NCI-H2107 (cell line): Measurements from ENCODE around the gene AGBL5.
"Not testable (repeated sequence)": the region's sequence is repeated elsewhere in the genome, so short reads cannot be mapped to it uniquely, and the experiment has no call there.

Source experiments
- DNase-seq: peaks from one replicate; lab custom pipeline; 2025; lab: John Stamatoyannopoulos, UW

Gene AGBL5

DNA sequence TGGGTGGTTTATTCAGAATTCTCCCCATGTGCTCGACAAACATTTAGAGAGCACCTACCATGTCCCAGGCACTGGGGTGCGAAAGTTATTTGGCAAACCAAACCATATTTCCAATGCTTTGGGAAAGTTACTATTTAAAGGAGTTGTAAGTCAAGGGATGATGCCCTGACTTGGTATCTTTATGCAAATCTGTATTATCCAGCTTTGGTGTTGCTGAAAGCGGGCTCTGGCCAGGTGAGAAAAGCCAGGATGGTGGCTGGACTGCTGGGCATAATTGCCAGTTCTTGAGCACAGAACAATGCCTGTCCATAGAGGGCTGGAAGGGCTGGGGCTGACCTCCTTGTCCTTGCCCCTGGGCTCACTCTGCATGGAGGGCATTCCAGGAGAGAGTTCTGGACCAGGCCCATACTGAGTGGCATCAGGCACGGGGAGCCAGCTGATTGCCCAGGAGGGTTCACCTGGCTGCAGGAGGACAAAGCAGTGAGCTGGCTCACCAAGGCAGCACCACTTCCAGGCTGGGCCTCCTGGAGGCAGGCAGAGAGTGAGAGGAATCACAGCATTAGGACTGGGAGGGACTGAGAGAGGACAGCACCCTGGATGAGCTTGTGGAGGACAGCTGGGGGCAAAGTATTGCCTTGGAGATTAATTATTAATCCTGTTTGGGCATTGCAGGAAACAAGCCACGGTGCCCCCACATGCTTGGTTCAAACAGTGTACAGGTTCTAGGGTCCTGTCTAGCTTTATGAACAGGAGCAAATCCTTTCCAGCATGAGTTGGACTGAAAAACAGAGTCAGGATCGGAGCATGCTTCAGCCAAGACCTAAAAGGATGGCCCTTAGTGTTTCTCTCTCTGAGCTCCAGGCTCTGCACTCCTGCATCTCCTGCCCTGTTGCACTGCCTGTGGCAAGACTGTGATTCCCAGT is 42.2 kb downstream of the AGBL5 start:
- DNase-seq = no peak

DNA sequence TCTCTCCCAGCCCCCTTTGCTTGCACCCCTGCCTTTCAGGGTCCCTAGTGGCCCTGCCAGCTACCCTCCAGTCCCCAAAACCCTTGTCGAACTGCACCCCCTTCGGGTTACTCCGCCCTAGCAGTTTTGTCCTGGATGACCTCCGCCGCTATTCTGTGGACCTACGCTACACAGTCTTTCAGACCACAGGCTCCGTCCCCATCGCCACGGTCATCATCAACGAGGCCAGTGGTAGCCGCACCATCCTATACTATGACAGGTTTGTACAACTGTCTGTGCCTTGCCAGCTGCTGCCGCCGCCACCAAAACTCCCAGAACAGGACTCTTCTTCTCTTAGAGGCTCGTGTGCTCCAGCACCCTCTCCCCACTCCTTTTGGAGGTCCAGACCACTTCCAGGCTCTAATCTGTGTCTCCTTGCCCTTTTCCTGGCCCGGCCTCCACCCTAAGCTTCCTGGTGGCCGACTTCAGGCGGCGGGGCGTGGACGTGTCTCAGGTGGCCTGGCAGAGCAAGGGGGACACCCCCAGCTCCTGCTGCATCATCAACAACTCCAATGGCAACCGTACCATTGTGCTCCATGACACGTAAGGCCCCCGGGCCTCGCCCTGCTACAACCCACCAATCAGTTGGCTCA is 43.0 kb downstream of the AGBL5 start:
- DNase-seq = no peak

DNA sequence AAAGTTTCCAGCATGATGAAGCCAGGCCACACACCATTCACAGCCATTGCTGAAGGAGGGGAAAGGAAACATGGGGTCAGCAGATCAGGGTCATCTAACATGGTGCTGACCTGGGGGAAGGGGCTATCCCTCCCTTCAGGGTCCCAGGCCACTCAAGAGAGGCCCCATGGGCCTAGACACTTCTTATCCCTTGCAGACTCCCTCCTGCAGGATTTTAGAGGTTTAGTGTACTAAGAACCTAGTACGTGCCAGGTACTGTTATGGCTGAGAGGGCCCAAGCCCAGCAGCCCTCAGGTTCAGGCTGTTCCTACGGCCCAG is 43.9 kb downstream of the AGBL5 start:
- no peak for DNase-seq

DNA sequence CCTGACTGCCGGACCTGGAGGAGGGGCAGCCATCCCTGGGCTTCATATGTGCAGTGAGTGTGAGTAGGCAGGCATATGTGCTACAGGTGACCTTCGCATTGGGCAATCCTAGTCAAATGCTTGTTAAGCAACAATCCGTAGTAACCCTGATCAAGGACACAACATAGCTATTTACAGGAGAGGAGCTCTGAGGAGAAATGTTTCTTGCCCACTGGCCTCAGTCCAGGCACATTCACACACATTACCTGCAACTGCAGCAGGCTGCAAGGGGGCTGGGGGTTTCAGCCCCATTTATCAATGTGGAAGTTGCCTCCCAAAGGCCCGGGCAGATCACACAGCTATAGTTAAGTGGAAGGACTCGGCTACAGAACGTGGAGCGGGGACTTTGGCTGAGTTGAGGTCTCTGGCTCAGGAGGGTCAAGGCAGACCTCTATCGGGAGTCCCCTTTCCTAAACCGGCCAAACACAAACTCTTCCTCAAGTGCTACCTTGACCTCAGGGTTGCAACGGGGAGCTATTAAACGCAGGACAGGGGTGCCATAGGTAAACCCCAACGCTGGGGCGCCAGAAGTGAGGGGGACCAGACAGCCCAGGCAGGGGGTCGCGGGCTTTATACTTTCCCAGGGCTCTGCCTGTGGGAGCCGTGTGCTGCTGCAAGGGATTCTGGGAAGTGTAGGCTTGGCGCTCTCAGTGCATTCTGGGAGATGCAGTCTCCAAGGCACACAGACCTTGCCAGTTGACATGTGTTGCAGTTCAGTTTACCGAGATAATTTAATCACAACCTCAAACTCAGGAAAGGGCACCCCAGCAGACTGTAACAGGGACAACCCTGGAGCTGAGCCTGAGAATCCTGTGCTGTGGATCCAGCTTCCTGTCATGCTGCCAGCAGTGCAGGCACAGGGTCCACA is 44.5 kb downstream of the AGBL5 start:
- DNase-seq = no peak

DNA sequence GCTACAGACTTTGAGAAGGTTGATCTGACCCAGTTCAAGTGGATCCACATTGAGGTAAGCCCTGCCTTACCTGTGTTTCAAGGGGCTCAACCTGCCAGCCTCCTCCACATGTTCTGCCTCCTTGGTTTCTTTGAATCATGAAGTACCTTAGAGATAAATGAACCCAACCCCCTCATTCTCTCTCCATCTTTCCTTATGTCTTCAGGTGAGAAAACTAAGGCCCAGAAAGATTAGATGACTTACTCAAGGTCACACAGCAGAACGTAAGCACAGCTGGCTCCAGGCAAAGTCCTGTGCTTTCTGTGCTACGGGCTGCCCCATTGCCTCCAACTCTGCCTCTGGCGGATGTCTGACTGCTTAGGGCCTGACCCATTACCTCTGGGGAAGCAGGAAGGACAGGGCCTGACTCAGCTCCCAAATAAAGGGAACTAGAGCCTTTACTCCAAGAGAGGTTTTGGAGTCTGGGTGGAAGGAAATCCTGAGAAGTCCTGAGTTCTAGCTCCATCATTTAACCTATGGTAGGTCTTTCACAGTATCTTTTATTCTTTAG is 45.4 kb downstream of the AGBL5 start:
- DNase-seq = no peak

DNA sequence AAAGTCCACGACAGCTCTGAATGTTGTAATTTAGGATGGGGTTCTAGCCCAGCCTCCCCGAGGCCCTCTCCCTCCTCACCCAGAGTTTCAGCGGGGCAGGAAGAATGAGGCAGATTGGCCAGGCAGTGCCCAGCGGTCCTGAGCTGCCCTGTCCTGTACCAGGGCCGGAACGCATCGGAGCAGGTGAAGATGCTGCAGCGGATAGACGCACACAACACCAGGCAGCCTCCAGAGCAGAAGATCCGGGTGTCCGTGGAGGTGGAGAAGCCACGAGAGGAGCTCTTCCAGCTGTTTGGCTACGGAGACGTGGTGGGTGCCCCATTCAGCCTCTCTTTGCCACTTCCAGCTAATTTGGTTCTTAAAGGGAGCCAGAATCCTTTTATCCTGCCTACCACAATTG is 45.9 kb downstream of the AGBL5 start:
- no peak for DNase-seq

DNA sequence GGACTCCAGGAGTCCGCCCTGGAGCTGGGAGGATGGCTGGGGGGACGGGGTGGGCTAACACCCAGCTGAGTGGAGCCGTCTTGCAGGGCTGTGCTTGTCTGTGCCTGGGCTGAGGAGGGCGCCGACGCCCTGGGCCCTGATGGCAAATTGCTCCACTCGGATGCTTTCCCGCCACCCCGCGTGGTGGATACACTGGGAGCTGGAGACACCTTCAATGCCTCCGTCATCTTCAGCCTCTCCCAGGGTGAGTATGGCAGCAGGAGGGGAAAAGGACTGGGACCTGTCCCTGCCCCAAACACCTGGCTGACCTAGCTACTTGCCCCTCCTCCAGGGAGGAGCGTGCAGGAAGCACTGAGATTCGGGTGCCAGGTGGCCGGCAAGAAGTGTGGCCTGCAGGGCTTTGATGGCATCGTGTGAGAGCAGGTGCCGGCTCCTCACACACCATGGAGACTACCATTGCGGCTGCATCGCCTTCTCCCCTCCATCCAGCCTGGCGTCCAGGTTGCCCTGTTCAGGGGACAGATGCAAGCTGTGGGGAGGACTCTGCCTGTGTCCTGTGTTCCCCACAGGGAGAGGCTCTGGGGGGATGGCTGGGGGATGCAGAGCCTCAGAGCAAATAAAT is 48.0 kb downstream of the AGBL5 start:
- no peak for DNase-seq

DNA sequence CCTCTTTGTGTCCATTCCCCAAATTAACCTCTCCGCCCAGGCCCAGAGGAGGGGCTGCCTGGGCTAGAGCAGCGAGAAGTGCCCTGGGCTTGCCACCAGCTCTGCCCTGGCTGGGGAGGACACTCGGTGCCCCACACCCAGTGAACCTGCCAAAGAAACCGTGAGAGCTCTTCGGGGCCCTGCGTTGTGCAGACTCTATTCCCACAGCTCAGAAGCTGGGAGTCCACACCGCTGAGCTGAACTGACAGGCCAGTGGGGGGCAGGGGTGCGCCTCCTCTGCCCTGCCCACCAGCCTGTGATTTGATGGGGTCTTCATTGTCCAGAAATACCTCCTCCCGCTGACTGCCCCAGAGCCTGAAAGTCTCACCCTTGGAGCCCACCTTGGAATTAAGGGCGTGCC is 48.6 kb downstream of the AGBL5 start:
- no peak for DNase-seq

DNA sequence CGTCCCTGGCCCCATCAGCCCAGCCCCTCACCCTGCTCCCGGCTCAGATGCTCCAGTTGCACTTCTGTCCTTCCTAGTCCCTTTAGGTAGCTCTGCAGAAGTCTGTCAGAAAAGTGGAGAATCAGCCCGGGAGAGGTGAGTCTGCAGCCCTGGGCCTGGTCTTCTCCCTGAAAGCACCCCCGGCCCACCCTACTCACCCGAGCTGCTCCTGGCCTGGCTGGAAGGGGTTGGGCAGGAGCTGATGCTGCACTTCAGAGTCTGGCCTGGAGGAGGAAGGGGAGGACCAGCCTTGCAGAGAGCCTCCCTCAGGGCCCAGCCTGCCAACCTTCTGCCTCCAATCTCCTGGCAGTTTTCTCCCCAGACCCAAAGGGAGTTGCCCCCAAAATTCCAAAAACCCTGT is 50.9 kb downstream of the AGBL5 start:
- DNase-seq = no peak

DNA sequence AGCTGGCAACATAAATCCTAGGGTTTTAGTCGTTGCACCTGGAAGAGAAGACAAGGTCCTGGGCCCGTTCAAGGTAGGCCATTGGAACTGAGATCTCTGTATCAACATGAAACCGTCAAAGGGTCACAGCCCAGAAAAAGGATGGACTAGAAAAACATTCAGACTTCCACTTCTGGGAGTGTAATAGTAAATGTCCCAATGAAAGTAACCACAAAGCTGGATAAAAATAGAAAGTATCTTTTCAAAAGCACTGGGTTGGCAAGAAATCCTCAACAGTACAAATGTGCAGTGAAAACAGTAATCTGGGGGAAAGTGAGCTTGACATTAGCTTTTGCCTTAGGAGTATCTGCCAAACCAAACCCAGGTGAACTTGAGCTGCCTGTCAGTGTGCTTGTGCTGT is 54.5 kb downstream of the AGBL5 start:
- no peak for DNase-seq

DNA sequence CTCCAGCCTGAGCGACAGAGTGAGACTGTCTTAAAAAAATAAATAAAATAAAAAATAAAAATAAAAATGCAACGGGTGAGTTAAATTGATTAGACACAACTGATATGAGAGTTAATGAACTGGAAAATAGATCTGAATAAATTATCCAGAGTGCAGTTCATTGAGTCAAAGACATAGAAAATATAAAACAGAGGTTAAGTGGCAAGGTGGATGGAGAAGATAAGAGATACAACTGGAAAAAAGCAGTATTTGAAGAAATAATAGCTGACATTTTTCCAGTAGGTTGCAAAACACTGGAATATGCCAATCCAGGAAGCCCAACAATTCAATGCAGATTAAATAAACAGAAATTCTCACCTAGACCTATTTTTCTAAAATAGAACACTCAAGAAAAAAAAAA is 56.8 kb downstream of the AGBL5 start:
- DNase-seq = no peak

DNA sequence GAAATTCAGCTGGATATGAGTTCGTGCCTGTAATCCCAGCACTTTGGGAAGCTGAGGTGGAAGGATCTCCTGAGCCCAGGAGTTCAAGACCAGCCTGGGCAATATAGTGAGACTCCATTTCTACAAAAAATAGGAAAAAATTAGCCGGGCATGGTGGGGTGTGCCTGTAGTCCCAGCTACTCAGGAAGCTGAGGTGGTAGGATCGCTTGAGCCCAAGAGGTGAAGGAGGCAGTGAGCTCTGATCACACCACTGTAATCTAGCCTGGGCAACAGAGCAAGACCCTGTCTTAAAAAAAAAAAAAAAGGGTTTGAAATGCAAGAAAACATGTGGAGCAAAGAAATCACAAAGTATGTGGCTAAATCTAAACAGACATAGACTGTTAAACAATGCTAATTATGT is 57.6 kb downstream of the AGBL5 start:
- no peak for DNase-seq

DNA sequence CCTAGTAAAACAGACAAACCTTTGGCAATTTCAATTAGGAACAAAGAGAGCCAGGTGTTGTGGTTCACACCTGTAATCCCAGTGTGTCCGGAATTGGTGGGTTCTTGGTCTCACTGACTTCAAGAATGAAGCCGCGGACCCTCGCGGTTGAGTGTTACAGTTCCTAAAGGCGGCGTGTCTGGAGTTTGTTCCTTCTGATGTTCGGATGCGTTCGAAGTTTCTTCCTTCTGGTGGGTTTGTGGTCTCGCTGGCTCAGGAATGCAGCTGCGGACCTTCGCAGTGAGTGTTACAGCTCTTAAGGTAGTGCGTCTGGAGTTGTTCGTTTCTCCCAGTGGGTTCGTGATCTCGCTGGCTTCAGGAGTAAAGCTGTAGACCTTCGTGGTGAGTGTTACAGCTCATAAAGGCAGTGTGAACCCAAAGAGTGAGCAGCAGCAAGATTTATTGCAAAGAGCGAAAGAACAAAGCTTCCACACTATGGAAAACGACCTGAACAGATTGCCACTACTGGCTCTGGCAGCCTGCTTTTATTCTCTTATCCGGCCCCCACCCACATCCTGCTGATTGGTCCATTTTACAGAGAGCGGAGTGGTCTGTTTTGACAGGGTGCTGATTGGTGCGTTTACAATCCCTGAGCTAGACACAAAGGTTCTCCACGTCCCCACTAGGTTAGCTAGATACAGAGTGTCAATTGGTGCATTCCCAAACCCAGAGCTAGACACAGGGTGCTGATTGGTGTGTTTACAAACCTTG is 59.3 kb downstream of the AGBL5 start:
- not testable (repeated sequence) for DNase-seq

DNA sequence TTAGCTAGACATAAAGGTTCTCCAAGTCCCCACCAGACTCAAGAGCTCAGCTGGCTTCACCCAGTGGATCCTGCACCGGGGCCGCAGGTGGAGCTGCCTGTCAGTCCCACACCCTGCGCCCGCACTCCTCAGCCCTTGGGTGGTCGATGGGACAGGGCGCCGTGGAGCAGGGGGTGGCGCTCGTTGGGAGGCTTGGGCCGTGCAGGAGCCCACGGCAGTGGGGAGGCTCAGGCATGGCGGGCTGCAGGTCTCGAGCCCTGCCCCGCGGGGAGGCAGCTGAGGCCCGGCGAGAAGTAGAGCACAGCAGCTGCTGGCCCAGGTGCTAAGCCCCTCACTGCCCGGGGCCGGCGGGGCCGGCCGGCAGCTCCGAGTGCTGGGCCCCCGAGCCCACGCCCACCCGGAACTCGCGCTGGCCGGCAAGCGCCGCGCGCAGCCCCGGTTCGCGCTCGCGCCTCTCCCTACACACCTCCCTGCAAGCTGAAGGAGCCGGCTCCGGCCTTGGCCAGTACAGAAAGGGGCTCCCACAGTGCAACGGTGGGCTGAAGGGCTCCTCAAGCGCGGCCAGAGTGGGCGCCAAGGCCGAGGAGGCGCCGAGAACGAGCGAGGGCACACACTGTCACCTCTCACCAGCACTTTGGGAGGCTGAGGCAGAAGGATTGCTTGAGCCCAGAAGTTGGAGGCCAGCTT is 60.1 kb downstream of the AGBL5 start:
- DNase-seq = not testable (repeated sequence)

DNA sequence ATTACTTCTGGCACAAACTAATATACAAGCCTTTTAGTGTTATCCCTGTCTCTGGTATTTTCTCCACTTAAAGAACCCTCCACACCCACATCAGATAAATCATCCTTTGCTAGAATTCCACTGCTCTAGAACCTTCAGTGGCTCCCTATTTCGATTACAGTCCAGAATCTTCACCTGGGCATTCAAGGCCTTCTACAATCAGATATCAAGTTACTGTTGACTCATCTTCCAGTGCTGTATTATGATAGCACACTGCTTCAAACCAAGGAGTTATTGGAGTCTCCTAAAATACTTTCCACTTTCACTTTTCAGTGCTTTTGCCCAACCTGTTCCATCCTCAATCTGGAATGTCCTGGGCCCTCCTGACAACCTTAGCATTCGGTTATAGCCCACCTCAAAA is 64.1 kb downstream of the AGBL5 start:
- no peak for DNase-seq

DNA sequence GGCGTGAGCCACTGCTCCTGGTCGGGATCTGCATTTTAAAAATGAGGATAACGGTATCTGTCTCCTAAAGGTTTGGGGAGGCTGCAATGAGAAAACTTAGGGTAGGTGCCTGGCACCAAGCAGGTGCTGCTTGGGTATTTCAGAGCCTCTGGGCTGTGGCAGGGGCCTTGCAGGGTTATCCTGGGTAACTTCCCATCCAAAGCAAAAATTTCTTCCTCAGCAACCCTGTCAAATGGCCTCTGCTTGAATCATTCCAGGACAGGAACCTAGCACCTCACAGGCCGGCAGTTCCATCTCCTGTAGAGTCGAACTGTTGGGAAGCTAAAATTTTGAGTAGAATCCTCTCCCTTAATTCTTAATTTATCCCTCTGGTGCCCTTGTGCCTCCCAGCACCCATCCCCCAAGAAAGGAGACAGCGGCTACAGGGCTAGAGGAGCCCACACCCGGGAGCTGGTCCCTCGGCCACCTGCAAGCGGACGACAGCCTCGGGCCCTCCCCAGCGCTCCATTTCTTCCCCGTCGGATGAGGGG is 66.6 kb downstream of the AGBL5 start:
- DNase-seq = no peak

DNA sequence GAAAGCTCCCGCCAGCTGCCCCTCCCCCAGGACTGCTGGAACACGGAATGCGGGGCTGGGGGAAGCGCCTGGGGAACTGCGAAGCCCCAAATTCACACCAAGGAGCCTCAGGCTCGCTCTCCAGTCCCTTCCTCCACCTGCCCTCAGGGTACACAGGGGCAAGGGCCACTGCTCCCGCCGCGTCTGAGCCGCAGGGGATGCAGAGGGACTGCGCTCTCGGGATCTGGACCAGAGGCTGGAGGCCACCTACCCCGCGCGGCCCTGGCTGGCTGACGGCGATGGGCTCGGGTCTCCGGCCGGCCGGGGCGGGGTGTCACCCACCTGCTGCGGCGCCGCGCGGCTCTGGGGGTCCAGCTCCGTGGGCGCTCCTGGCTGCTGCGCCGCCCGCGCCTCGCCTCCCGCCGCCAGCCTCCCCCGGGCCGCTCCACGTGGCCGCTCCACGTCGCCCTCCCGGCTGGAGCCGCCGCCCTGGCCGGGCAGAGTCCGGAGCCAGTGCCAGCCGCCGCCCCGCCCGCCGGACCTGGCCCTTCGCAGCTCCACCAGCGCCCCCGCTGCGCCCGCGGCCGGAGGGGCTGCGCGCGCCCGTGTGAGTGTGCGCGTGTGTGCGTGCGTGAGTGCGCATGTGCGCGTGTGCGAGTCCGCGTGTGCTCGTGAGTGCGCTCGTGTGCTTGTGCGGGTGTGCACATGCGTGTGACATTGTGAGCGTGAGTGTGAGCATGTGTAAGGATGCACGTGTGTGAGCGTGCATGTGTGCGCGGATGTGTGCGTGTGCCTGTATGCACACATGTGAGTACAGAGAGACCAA is 67.3 kb downstream of the AGBL5 start, which contains the start of gene CGREF1:
CGREF1 (minus strand) TSS at position 604 of the 805 bp plus-strand sequence. CDS start 14,762 bp downstream, outside the sequence.
- no peak for DNase-seq

DNA sequence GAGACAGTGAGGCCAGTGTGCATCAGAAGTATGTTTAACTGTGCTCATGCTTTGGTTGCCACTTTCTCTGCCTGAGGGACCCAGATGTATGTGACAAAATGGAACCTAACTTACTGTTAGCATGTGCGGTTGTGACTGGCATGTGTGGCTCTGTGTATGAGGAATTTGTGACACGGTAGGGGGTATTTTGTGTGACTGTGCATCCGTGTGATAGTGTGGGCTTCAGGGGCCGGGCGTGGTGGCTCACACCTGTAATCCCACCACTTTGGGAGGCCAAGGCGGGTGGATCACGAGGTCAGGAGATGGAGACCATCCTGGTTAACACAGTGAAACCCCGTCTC is 67.8 kb downstream of the AGBL5 start:
- not testable (repeated sequence) for DNase-seq
